ENCODE results near the gene DOCK6.

Gene DOCK6

DNA sequence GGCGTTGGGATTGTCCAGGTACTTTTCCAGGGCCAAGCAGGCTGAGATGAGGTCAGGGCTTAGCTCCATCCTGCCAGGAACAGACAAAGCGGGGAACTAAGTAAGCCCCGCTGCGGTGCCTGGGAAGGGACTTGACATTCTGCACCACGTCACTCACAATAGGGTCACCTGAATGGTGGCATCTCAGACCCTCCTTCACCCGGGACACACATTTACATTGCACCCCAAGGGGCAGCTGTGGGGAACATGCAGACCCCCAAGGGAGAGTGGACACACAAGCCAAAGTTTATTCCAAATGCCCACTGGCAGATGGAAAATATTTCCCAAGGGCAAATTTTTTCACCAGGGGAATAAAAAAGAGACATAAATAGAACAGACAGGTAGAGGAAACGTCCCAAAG, 86.4 kb downstream of the DOCK6 start:
- Histone ChIP-seq H3K4me1 (ENCODE audit: insufficient read depth, low read length) (peaks cover 19% of the 10 kb centered on the region), H3K9ac (ENCODE audit: low read length) (no peak overlapping the region), H3K9me3 (ENCODE audit: low read length) (no peaks in the 10 kb centered on the region), H3K27me3 (ENCODE audit: control insufficient read depth in 1 of 2, insufficient read depth in 2 of 2, low read length in 2 of 2) (no peaks in the 10 kb centered on the region), H3K4me3 (ENCODE audit: low read depth in 1 of 2, low read length in 2 of 2) (no peak overlapping the region), H3K36me3 (ENCODE audit: insufficient read depth, low read length) (peaks cover 72% of the 10 kb centered on the region), H3K27ac (ENCODE audit: low read depth, low read length) (no peak overlapping the region)

- Histone ChIP-seq H3K27me3 (ENCODE audit: control insufficient read depth in 1 of 2, insufficient read depth in 2 of 2, low read length in 2 of 2) (no peaks in the 10 kb centered on the region), H3K9ac (ENCODE audit: low read length) (no peak overlapping the region), H3K27ac (ENCODE audit: low read depth, low read length) (no peak overlapping the region), H3K36me3 (ENCODE audit: insufficient read depth, low read length) (peaks cover 79% of the 10 kb centered on the region), H3K4me3 (ENCODE audit: low read depth in 1 of 2, low read length in 2 of 2) (no peak overlapping the region), H3K4me1 (ENCODE audit: insufficient read depth, low read length) (peaks cover 10% of the 10 kb centered on the region), H3K9me3 (ENCODE audit: low read length) (no peaks in the 10 kb centered on the region)
Measured at GRCh38 chr19:11174336-11174735, 88.0 kb downstream of the DOCK6 start.

DNA sequence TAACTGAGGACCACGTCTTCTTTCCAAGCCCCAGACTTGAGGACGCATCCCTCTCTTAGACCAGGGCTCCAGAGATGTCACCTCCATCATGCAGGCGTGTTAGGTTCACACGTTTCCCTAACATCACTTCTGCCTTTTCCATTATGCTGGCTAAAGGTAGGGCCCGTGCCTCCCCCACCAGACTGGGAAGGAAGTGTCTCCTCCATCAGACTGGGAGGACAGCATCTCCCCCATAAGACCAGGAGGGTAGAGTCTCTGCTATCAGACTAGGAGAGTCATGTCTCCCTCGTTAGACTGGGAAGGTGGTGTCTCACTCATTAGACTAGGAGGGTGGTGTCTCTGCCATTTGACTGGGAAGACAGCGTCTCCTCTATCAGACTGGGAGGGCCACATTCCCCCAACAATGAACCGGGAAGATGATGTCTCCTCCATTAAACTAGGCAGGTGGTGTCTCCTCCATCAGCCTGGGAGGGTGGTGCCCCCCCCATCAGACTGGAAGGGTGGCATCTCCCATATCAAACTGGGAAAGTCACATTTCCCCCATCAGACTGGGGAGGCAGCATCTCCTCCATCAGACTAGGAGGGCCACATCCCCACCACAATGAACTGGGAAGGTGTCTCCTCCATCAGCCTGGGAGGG, 88.7 kb downstream of the DOCK6 start:
- peaks cover 83% of the 10 kb centered on the region for H3K36me3 ChIP-seq (ENCODE audit: insufficient read depth, low read length)
- no peak overlapping the region for H3K27ac ChIP-seq (ENCODE audit: low read depth, low read length)
- H3K27me3 ChIP-seq (ENCODE audit: control insufficient read depth in 1 of 2, insufficient read depth in 2 of 2, low read length in 2 of 2) = no peaks in the 10 kb centered on the region
- no peak overlapping the region for H3K4me3 ChIP-seq (ENCODE audit: low read depth in 1 of 2, low read length in 2 of 2)
- no peaks in the 10 kb centered on the region for H3K9me3 ChIP-seq (ENCODE audit: low read length)
- H3K4me1 ChIP-seq (ENCODE audit: insufficient read depth, low read length) = peaks cover 7% of the 10 kb centered on the region
- no peak overlapping the region for H3K9ac ChIP-seq (ENCODE audit: low read length)

GRCh38 chr19:11172576-11172975, 89.7 kb downstream of the DOCK6 start:
- Histone ChIP-seq H3K9me3 (ENCODE audit: low read length) (no peaks in the 10 kb centered on the region), H3K36me3 (ENCODE audit: insufficient read depth, low read length) (peaks cover 83% of the 10 kb centered on the region), H3K27ac (ENCODE audit: low read depth, low read length) (no peak overlapping the region), H3K4me1 (ENCODE audit: insufficient read depth, low read length) (peaks cover 10% of the 10 kb centered on the region), H3K9ac (ENCODE audit: low read length) (no peak overlapping the region), H3K27me3 (ENCODE audit: control insufficient read depth in 1 of 2, insufficient read depth in 2 of 2, low read length in 2 of 2) (no peaks in the 10 kb centered on the region), H3K4me3 (ENCODE audit: low read depth in 1 of 2, low read length in 2 of 2) (no peak overlapping the region)

- Histone ChIP-seq H3K27me3 (ENCODE audit: control insufficient read depth in 1 of 2, insufficient read depth in 2 of 2, low read length in 2 of 2) (no peaks in the 10 kb centered on the region), H3K36me3 (ENCODE audit: insufficient read depth, low read length) (peaks cover 81% of the 10 kb centered on the region)
Measured at GRCh38 chr19:11171144-11171543, 91.2 kb downstream of the DOCK6 start.

DNA sequence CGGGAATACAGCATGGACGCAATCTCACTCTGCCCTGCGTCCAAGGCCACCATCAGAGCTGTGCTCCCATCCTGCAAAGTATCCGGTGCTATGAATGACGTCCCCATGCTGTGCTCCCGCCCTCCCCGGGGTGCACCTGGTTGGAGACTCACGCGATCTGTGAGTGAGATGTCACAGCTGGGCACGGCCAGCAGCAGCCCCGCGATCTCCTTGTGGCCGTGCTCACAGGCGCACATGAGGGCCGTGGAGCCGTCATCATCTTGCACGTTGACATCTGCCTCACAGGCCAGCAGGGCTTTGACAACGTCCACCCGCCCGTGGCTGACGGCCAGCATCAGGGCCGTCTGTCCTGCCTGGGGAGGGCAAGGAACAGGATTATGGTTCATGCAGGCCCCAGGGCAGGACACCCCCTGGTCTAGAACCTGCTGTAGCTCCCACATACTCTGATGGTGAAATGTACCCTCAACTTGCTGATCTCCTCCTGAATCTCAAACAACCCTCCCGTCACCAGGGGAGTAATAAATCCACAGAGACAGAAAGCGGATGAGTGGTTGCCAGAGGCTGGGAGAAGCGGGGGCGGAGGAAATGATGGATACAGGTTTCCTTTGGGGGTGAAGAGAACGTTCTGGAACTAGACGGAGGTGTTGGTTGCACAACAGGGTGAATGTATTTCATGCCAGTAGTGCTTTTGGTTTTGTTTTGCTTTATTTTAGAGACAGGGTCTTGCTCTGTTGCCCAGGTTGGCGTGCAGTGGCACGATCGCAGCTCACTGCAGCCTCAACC, 92.2 kb downstream of the DOCK6 start:
- Histone ChIP-seq H3K9ac (ENCODE audit: low read length) (no peak overlapping the region), H3K4me3 (ENCODE audit: low read depth in 1 of 2, low read length in 2 of 2) (no peak overlapping the region), H3K27me3 (ENCODE audit: control insufficient read depth in 1 of 2, insufficient read depth in 2 of 2, low read length in 2 of 2) (no peaks in the 10 kb centered on the region), H3K9me3 (ENCODE audit: low read length) (no peaks in the 10 kb centered on the region), H3K4me1 (ENCODE audit: insufficient read depth, low read length) (peaks cover 28% of the 10 kb centered on the region), H3K36me3 (ENCODE audit: insufficient read depth, low read length) (peaks cover 82% of the 10 kb centered on the region), H3K27ac (ENCODE audit: low read depth, low read length) (peak overlapping the region; percentile 32)

More at GRCh38 chr19:11171144-11171543, 91.2 kb downstream of the DOCK6 start:
- H3K9me3 ChIP-seq (ENCODE audit: low read length) = no peaks in the 10 kb centered on the region
- H3K27ac ChIP-seq (ENCODE audit: low read depth, low read length) = no peak overlapping the region
- H3K9ac ChIP-seq (ENCODE audit: low read length) = no peak overlapping the region
- no peak overlapping the region for H3K4me3 ChIP-seq (ENCODE audit: low read depth in 1 of 2, low read length in 2 of 2)
- H3K4me1 ChIP-seq (ENCODE audit: insufficient read depth, low read length) = peaks cover 18% of the 10 kb centered on the region

- H3K27me3 ChIP-seq (ENCODE audit: control insufficient read depth in 1 of 2, insufficient read depth in 2 of 2, low read length in 2 of 2) = no peaks in the 10 kb centered on the region
- H3K4me1 ChIP-seq (ENCODE audit: insufficient read depth, low read length) = peaks cover 43% of the 10 kb centered on the region
- H3K36me3 ChIP-seq (ENCODE audit: insufficient read depth, low read length) = peaks cover 71% of the 10 kb centered on the region
- H3K9me3 ChIP-seq (ENCODE audit: low read length) = no peaks in the 10 kb centered on the region
- no peak overlapping the region for H3K4me3 ChIP-seq (ENCODE audit: low read depth in 1 of 2, low read length in 2 of 2)
- H3K9ac ChIP-seq (ENCODE audit: low read length) = no peak overlapping the region
- H3K27ac ChIP-seq (ENCODE audit: low read depth, low read length) = no peak overlapping the region
Measured at GRCh38 chr19:11168568-11168967, 93.8 kb downstream of the DOCK6 start.

GRCh38 chr19:11166281-11167142, 95.8 kb downstream of the DOCK6 start:
- H3K9ac ChIP-seq (ENCODE audit: low read length) = peak overlapping the region; percentile 14
- H3K27ac ChIP-seq (ENCODE audit: low read depth, low read length) = peak overlapping the region; percentile 84
- H3K4me3 ChIP-seq (ENCODE audit: low read depth in 1 of 2, low read length in 2 of 2) = no peak overlapping the region
- no peaks in the 10 kb centered on the region for H3K9me3 ChIP-seq (ENCODE audit: low read length)
- H3K36me3 ChIP-seq (ENCODE audit: insufficient read depth, low read length) = peaks cover 59% of the 10 kb centered on the region
- H3K4me1 ChIP-seq (ENCODE audit: insufficient read depth, low read length) = peaks cover 52% of the 10 kb centered on the region
- H3K27me3 ChIP-seq (ENCODE audit: control insufficient read depth in 1 of 2, insufficient read depth in 2 of 2, low read length in 2 of 2) = no peaks in the 10 kb centered on the region

DNA sequence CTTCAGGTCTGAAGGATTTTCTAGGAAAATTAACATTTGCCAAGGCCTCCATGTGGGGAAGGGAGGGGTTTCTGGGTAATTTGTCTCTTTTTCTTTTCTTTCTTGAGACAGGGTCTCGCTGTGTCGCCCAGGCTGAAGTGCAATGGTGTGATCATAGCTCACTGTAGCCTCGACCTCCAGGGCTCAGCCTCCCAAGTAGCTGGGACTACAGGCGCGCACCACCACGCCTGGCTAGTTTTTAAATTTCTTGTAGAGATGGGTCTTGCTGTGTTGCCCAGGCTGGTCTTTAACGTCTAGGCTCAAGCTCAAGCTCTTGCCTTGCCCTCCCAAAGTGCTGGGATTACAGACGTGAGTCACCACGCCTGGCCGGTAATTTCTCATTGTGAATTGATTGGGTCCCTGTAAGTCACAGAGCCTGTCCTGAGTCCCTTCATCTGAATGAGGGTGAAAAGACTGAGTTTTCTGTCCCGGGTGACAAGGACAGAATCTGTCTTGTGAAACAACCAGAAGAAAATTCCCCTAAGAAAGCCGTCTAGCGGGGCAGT, 96.8 kb downstream of the DOCK6 start:
- Histone ChIP-seq H3K9ac (ENCODE audit: low read length) (peak overlapping the region; percentile 14), H3K9me3 (ENCODE audit: low read length) (no peaks in the 10 kb centered on the region), H3K4me3 (ENCODE audit: low read depth in 1 of 2, low read length in 2 of 2) (no peak overlapping the region), H3K36me3 (ENCODE audit: insufficient read depth, low read length) (peaks cover 58% of the 10 kb centered on the region), H3K27ac (ENCODE audit: low read depth, low read length) (peak overlapping the region; percentile 84), H3K4me1 (ENCODE audit: insufficient read depth, low read length) (peaks cover 51% of the 10 kb centered on the region), H3K27me3 (ENCODE audit: control insufficient read depth in 1 of 2, insufficient read depth in 2 of 2, low read length in 2 of 2) (no peaks in the 10 kb centered on the region)

- peaks cover 51% of the 10 kb centered on the region for H3K4me1 ChIP-seq (ENCODE audit: insufficient read depth, low read length)
- H3K27ac ChIP-seq (ENCODE audit: low read depth, low read length) = peak overlapping the region; percentile 84
- H3K9me3 ChIP-seq (ENCODE audit: low read length) = no peaks in the 10 kb centered on the region
- no peak overlapping the region for H3K4me3 ChIP-seq (ENCODE audit: low read depth in 1 of 2, low read length in 2 of 2)
- peaks cover 52% of the 10 kb centered on the region for H3K36me3 ChIP-seq (ENCODE audit: insufficient read depth, low read length)
- H3K27me3 ChIP-seq (ENCODE audit: control insufficient read depth in 1 of 2, insufficient read depth in 2 of 2, low read length in 2 of 2) = no peaks in the 10 kb centered on the region
- peak overlapping the region; percentile 1 for H3K9ac ChIP-seq (ENCODE audit: low read length)
Measured at GRCh38 chr19:11164879-11165406, 97.4 kb downstream of the DOCK6 start.

- Histone ChIP-seq H3K9me3 (ENCODE audit: low read length) (no peaks in the 10 kb centered on the region), H3K27me3 (ENCODE audit: control insufficient read depth in 1 of 2, insufficient read depth in 2 of 2, low read length in 2 of 2) (no peaks in the 10 kb centered on the region), H3K4me3 (ENCODE audit: low read depth in 1 of 2, low read length in 2 of 2) (no peak overlapping the region), H3K9ac (ENCODE audit: low read length) (peak overlapping the region; percentile 1), H3K36me3 (ENCODE audit: insufficient read depth, low read length) (peaks cover 46% of the 10 kb centered on the region), H3K4me1 (ENCODE audit: insufficient read depth, low read length) (peaks cover 55% of the 10 kb centered on the region), H3K27ac (ENCODE audit: low read depth, low read length) (peak overlapping the region; percentile 84)
Measured at GRCh38 chr19:11164296-11164695, 98.0 kb downstream of the DOCK6 start.

Data from muscle layer of colon (tissue), 2 donors.